ENCODE data around the gene PPP1R12C.

The PPP1R12C gene

GRCh38 chr19:55077106-55077505 lies 40.3 kb downstream of the PPP1R12C start:
- no peak overlapping the region for H3K4me3 ChIP-seq (ENCODE audit: low read length)
- H3K9ac ChIP-seq (ENCODE audit: low read length), result no peak overlapping the region
- TF ChIP-seq EZH2phosphoT487 (IDR thresholded peaks at IDR 0.05; ENCODE audit: low read depth), result no peak
- no peak for TF ChIP-seq CTCF (IDR thresholded peaks at IDR 0.05; ENCODE audit: low read depth, low read length)
- H3K4me1 ChIP-seq (ENCODE audit: low read length), result no peaks in the 10 kb centered on the region
- no peaks in the 10 kb centered on the region for H3K9me3 ChIP-seq (ENCODE audit: insufficient read depth, low read length)
- no peaks in the 10 kb centered on the region for H4K20me1 ChIP-seq (ENCODE audit: insufficient read depth, low read length)
- no peaks in the 10 kb centered on the region for H3K36me3 ChIP-seq (replicated peaks; ENCODE audit: low read depth, low read length)
- no peak overlapping the region for H3K4me2 ChIP-seq (ENCODE audit: low read length)
- H3K79me2 ChIP-seq (ENCODE audit: low read length), result no peaks in the 10 kb centered on the region
- no peak overlapping the region for H2AFZ ChIP-seq (ENCODE audit: low read depth, low read length)
- H3K27me3 ChIP-seq (ENCODE audit: low read depth, low read length), result no peaks in the 10 kb centered on the region
- H3K27ac ChIP-seq (ENCODE audit: low read length), result no peak overlapping the region

- Histone ChIP-seq H2AFZ (ENCODE audit: low read depth, low read length) (no peak overlapping the region), H3K79me2 (ENCODE audit: low read length) (no peaks in the 10 kb centered on the region), H3K36me3 (replicated peaks; ENCODE audit: low read depth, low read length) (no peaks in the 10 kb centered on the region), H3K27ac (ENCODE audit: low read length) (no peak overlapping the region), H4K20me1 (ENCODE audit: insufficient read depth, low read length) (no peaks in the 10 kb centered on the region), H3K9ac (ENCODE audit: low read length) (no peak overlapping the region), H3K4me3 (ENCODE audit: low read length) (no peak overlapping the region), H3K9me3 (ENCODE audit: insufficient read depth, low read length) (no peaks in the 10 kb centered on the region), H3K4me1 (ENCODE audit: low read length) (no peaks in the 10 kb centered on the region), H3K4me2 (ENCODE audit: low read length) (no peak overlapping the region), H3K27me3 (ENCODE audit: low read depth, low read length) (no peaks in the 10 kb centered on the region)
- no peak for TF ChIP-seq EZH2phosphoT487 (IDR thresholded peaks at IDR 0.05; ENCODE audit: low read depth)
- TF ChIP-seq CTCF (IDR thresholded peaks at IDR 0.05; ENCODE audit: low read depth, low read length), result no peak
Observed at GRCh38 chr19:55076321-55076720, 41.1 kb downstream of the PPP1R12C start.

DNA sequence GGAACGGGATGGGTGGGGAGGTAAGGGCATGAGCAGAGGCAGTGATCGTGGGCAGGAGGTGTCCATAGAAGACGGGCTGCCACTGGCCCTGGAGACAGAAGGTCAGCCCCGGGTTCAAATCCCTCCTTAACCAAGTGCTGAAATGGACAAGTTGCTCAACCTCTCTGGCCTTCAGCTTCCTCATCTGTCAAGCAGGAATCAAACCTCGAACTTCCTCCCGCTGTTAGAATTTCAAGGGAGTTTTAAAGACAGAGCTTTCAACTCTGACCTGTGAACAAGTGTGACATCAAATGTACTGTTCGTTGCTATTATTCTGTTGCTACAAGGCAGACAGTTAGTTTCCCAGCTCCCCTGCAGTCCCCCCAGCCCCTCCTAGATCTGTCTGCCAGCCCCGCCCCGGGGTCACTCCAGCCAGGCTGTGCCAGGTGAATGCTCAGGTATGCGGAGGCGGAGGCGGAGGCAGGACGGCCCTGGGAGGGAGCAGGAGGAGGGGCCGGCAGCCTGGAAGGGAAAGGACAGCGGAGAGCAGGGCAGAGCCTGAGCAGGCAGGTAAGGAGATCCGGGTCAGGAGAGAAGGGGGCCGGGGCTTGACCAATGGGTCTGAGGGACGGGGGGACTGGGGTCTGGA lies 42.0 kb downstream of the PPP1R12C start, which contains the start of gene EPS8L1:
TSS of gene EPS8L1 (plus strand) at position 499 of the 628 bp plus-strand sequence. CDS start 576 bp downstream, outside the sequence.
- H3K36me3 ChIP-seq (replicated peaks; ENCODE audit: low read depth, low read length), result no peaks in the 10 kb centered on the region
- no peaks in the 10 kb centered on the region for H4K20me1 ChIP-seq (ENCODE audit: insufficient read depth, low read length)
- TF ChIP-seq CTCF (IDR thresholded peaks at IDR 0.05; ENCODE audit: low read depth, low read length) (no peak), EZH2phosphoT487 (IDR thresholded peaks at IDR 0.05; ENCODE audit: low read depth) (no peak)
- H3K4me1 ChIP-seq (ENCODE audit: low read length), result no peaks in the 10 kb centered on the region
- H3K9ac ChIP-seq (ENCODE audit: low read length), result no peak within 1 kb of the TSS
- no peaks in the 10 kb centered on the region for H3K79me2 ChIP-seq (ENCODE audit: low read length)
- no peak within 1 kb of the TSS for H3K4me3 ChIP-seq (ENCODE audit: low read length)
- H2AFZ ChIP-seq (ENCODE audit: low read depth, low read length), result no peak within 1 kb of the TSS
- H3K9me3 ChIP-seq (ENCODE audit: insufficient read depth, low read length), result no peaks in the 10 kb centered on the region
- no peak within 1 kb of the TSS for H3K27ac ChIP-seq (ENCODE audit: low read length)
- H3K27me3 ChIP-seq (ENCODE audit: low read depth, low read length), result peaks cover 5% of the 10 kb centered on the region
- H3K4me2 ChIP-seq (ENCODE audit: low read length), result no peak within 1 kb of the TSS

- Histone ChIP-seq H2AFZ (ENCODE audit: low read depth, low read length) (no peak overlapping the region), H3K79me2 (ENCODE audit: low read length) (no peaks in the 10 kb centered on the region), H3K4me1 (ENCODE audit: low read length) (peaks cover 9% of the 10 kb centered on the region), H3K4me3 (ENCODE audit: low read length) (no peak overlapping the region), H3K9ac (ENCODE audit: low read length) (no peak overlapping the region), H3K36me3 (replicated peaks; ENCODE audit: low read depth, low read length) (no peaks in the 10 kb centered on the region), H3K9me3 (ENCODE audit: insufficient read depth, low read length) (no peaks in the 10 kb centered on the region), H3K4me2 (ENCODE audit: low read length) (no peak overlapping the region), H3K27me3 (ENCODE audit: low read depth, low read length) (peaks cover 24% of the 10 kb centered on the region), H4K20me1 (ENCODE audit: insufficient read depth, low read length) (no peaks in the 10 kb centered on the region), H3K27ac (ENCODE audit: low read length) (no peak overlapping the region)
- TF ChIP-seq CTCF (IDR thresholded peaks at IDR 0.05; ENCODE audit: low read depth, low read length) (no peak), EZH2phosphoT487 (IDR thresholded peaks at IDR 0.05; ENCODE audit: low read depth) (no peak)
Observed at GRCh38 chr19:55071913-55072312, 45.5 kb downstream of the PPP1R12C start.

All from OCI-LY3 (cell line).